AG09309 (cell line): ENCODE data around the gene ZYX.

ENCODE experiments used
- DNase-seq: peaks from one replicate; pipeline ENCODE4 v3.0.0-alpha.2; 2010; ENCODE audit warnings: low read depth
- H3K4me3 ChIP-seq: 2 replicates; pipeline ENCODE4 v1.5.1; 2011; ENCODE audit warnings: mild to moderate bottlenecking, low read depth, low read length, moderate library complexity; ENCODE audit not compliant: control insufficient read depth
- CTCF ChIP-seq: IDR thresholded peaks from 2 replicates; pipeline ENCODE4 v1.5.1; 2011; ENCODE audit warnings: mild to moderate bottlenecking, low read depth, low read length, inconsistent platforms; ENCODE audit not compliant: insufficient read depth, control insufficient read depth; ENCODE audit errors: missing control alignments

Gene ZYX

GRCh38 chr7:143393267-143394041 is 12.3 kb downstream of the ZYX start:
- no peak for DNase-seq
- no peak for TF ChIP-seq CTCF
- H3K4me3 ChIP-seq: no peak overlapping the region

GRCh38 chr7:143394068-143394467 is 12.9 kb downstream of the ZYX start:
- H3K4me3 ChIP-seq: no peak overlapping the region
- DNase-seq: no peak
- TF ChIP-seq CTCF: no peak

- no peak overlapping the region for H3K4me3 ChIP-seq
- DNase-seq: no peak
These were observed 13.6 kb downstream of the ZYX start for GRCh38 chr7:143394777-143395176.

GRCh38 chr7:143395187-143396149 is 14.3 kb downstream of the ZYX start:
- DNase-seq: no peak
- TF ChIP-seq CTCF: peak; percentile 27

More at GRCh38 chr7:143394777-143395176, 13.6 kb downstream of the ZYX start:
- TF ChIP-seq CTCF: no peak

GRCh38 chr7:143396182-143396581 is 15.0 kb downstream of the ZYX start:
- no peak overlapping the region for H3K4me3 ChIP-seq
- DNase-seq: no peak
- no peak for TF ChIP-seq CTCF

More at GRCh38 chr7:143395187-143396149, 14.3 kb downstream of the ZYX start:
- H3K4me3 ChIP-seq: no peak overlapping the region

GRCh38 chr7:143396625-143397556 is 15.7 kb downstream of the ZYX start:
- no peak for TF ChIP-seq CTCF
- DNase-seq: no peak
- no peak overlapping the region for H3K4me3 ChIP-seq
